ENCODE data around the gene FBXO39.
"Not testable (repeated sequence)": the region's sequence is repeated elsewhere in the genome, so short reads cannot be mapped to it uniquely, and the experiment has no call there.

Gene FBXO39

GRCh38 chr17:6772016-6772415, 4.0 kb upstream of the FBXO39 start:
- DNase-seq (ENCODE audit: insufficient read length, low spot score) (no peak), FAIRE-seq (no peak)
- no peak for TF ChIP-seq POLR2A (IDR thresholded peaks at IDR 0.05; ENCODE audit: low read depth, low read length)

- FAIRE-seq; DNase-seq (ENCODE audit: insufficient read length, low spot score): not testable (repeated sequence)
These were observed 1.1 kb upstream of the FBXO39 start for GRCh38 chr17:6774906-6775305.

GRCh38 chr17:6779411-6779810, 3.4 kb downstream of the FBXO39 start:
- no peak for DNase-seq (ENCODE audit: insufficient read length, low spot score)
- TF ChIP-seq POLR2A (IDR thresholded peaks at IDR 0.05; ENCODE audit: low read depth, low read length): no peak
- no peak for FAIRE-seq

GRCh38 chr17:6780001-6780400, 4.0 kb downstream of the FBXO39 start:
- DNase-seq (ENCODE audit: insufficient read length, low spot score): no peak
- TF ChIP-seq POLR2A (IDR thresholded peaks at IDR 0.05; ENCODE audit: low read depth, low read length): no peak
- FAIRE-seq: no peak

- no peak for TF ChIP-seq POLR2A (IDR thresholded peaks at IDR 0.05; ENCODE audit: low read depth, low read length)
- DNase-seq (ENCODE audit: insufficient read length, low spot score): no peak
- no peak for FAIRE-seq
These were observed 4.9 kb downstream of the FBXO39 start for GRCh38 chr17:6780886-6781285.

GRCh38 chr17:6782244-6782643, 6.2 kb downstream of the FBXO39 start:
- DNase-seq (ENCODE audit: insufficient read length, low spot score): no peak
- FAIRE-seq: no peak
- no peak for TF ChIP-seq POLR2A (IDR thresholded peaks at IDR 0.05; ENCODE audit: low read depth, low read length)

GRCh38 chr17:6786618-6787017, 10.6 kb downstream of the FBXO39 start:
- TF ChIP-seq POLR2A (IDR thresholded peaks at IDR 0.05; ENCODE audit: low read depth, low read length): no peak
- FAIRE-seq (peak; percentile 96), DNase-seq (ENCODE audit: insufficient read length, low spot score) (peak; percentile 17)

- FAIRE-seq (no peak), DNase-seq (ENCODE audit: insufficient read length, low spot score) (no peak)
- no peak for TF ChIP-seq POLR2A (IDR thresholded peaks at IDR 0.05; ENCODE audit: low read depth, low read length)
These were observed 11.2 kb downstream of the FBXO39 start for GRCh38 chr17:6787081-6787693.

GRCh38 chr17:6789146-6789545, 13.1 kb downstream of the FBXO39 start:
- FAIRE-seq: no peak
- TF ChIP-seq POLR2A (IDR thresholded peaks at IDR 0.05; ENCODE audit: low read depth, low read length): no peak
- no peak for DNase-seq (ENCODE audit: insufficient read length, low spot score)

GRCh38 chr17:6793748-6794493, 17.9 kb downstream of the FBXO39 start:
- no peak for FAIRE-seq
- no peak for TF ChIP-seq POLR2A (IDR thresholded peaks at IDR 0.05; ENCODE audit: low read depth, low read length)
- no peak for DNase-seq (ENCODE audit: insufficient read length, low spot score)

GRCh38 chr17:6796017-6796886, 20.2 kb downstream of the FBXO39 start:
- TF ChIP-seq POLR2A (IDR thresholded peaks at IDR 0.05; ENCODE audit: low read depth, low read length): no peak
- FAIRE-seq (no peak), DNase-seq (ENCODE audit: insufficient read length, low spot score) (no peak)

- no peak for DNase-seq (ENCODE audit: insufficient read length, low spot score)
- no peak for FAIRE-seq
- TF ChIP-seq POLR2A (IDR thresholded peaks at IDR 0.05; ENCODE audit: low read depth, low read length): no peak
These were observed 21.0 kb downstream of the FBXO39 start for GRCh38 chr17:6796887-6797490.

- TF ChIP-seq POLR2A (IDR thresholded peaks at IDR 0.05; ENCODE audit: low read depth, low read length): no peak
- FAIRE-seq: no peak
- no peak for DNase-seq (ENCODE audit: insufficient read length, low spot score)
These were observed 21.8 kb downstream of the FBXO39 start for GRCh38 chr17:6797718-6798351.

GRCh38 chr17:6799738-6800137, 23.7 kb downstream of the FBXO39 start:
- no peak for FAIRE-seq
- DNase-seq (ENCODE audit: insufficient read length, low spot score): no peak
- TF ChIP-seq POLR2A (IDR thresholded peaks at IDR 0.05; ENCODE audit: low read depth, low read length): no peak
